Cardiac muscle cell (in vitro differentiated cells and primary cell): ENCODE data around the gene RAP1GDS1. TPM values are rescaled to one million over a fixed set of nuclear protein-coding genes. Genes with fewer than 3 reads are reported as not detected.
A peak's percentile ranks its signal among the peaks of the same experiment; 100 is the strongest.

Experiments
- DNase-seq, 2 donors: peaks; one replicate each; pipeline versions ENCODE4 v3.0.0 to v3.0.0-alpha.2; 2010 to 2017; ENCODE audit warnings: low read depth in 1 of 2, low spot score in 1 of 2
- H3K27ac ChIP-seq: fragments of 200-600 bp; sonication (generic); 2 replicates; pipeline ENCODE4 v1.5.1; 2016
- H3K27me3 ChIP-seq: fragments of 200-600 bp; sonication (generic); 2 replicates; pipeline ENCODE4 v1.6.0; 2016; ENCODE audit warnings: control low read depth
- H3K36me3 ChIP-seq: fragments of 200-600 bp; sonication (generic); 2 replicates; pipeline ENCODE4 v1.5.1; 2016; ENCODE audit warnings: control low read depth
- H3K4me1 ChIP-seq: fragments of 200-600 bp; sonication (generic); 2 replicates; pipeline ENCODE4 v1.8.1; 2017; ENCODE audit warnings: low read depth, mild to moderate bottlenecking, mixed run types
- H3K4me3 ChIP-seq: fragments of 200-600 bp; sonication (generic); 2 replicates; pipeline ENCODE4 v1.5.1; 2016; ENCODE audit warnings: mild to moderate bottlenecking
- H3K9me3 ChIP-seq: fragments of 200-600 bp; sonication (generic); 2 replicates; pipeline ENCODE4 v1.5.1; 2017; ENCODE audit warnings: low read depth, mild to moderate bottlenecking, control low read depth
- CTCF ChIP-seq: IDR thresholded peaks from 2 replicates; pipeline ENCODE4 v1.5.1; 2012; ENCODE audit warnings: low read depth, mild to moderate bottlenecking, low read length
- polyA plus RNA-seq: library from polyadenylated mRNA; unstranded; fragments of >200 nt; fragmentation: Nextera tagmentation; extraction: Ambion mirVana; gene quantifications from 2 replicates; pipeline ENCODE4 v1.2.1, GENCODE V29; 2016
- total RNA-seq: library from RNA; depleted of rRNA; stranded (reverse); fragments of >200 nt; gene quantifications from 2 replicates; pipeline ENCODE4 v1.2.3, GENCODE V29; 2016

The RAP1GDS1 gene
- total and polyA plus RNA-seq, 2 experiments from 2014 or later: 34.8 to 42.8 TPM

- Histone ChIP-seq H3K9me3 (no peaks in the 10 kb centered on the region), H3K4me3 (no peak overlapping the region), H3K27ac (no peak overlapping the region), H3K4me1 (no peaks in the 10 kb centered on the region), H3K36me3 (peaks cover 44% of the 10 kb centered on the region), H3K27me3 (no peaks in the 10 kb centered on the region)
- no peak for TF ChIP-seq CTCF
- peak in 1 of 2 donors; percentile 25 for DNase-seq
Observed at GRCh38 chr4:98421111-98421510, 159.9 kb downstream of the RAP1GDS1 start.

- Histone ChIP-seq H3K36me3 (peaks cover 35% of the 10 kb centered on the region), H3K27me3 (no peaks in the 10 kb centered on the region), H3K9me3 (no peaks in the 10 kb centered on the region), H3K4me3 (no peak overlapping the region), H3K4me1 (no peaks in the 10 kb centered on the region), H3K27ac (no peak overlapping the region)
- no peak for DNase-seq
- no peak for TF ChIP-seq CTCF
Observed at GRCh38 chr4:98423009-98423408, 161.8 kb downstream of the RAP1GDS1 start.

DNA sequence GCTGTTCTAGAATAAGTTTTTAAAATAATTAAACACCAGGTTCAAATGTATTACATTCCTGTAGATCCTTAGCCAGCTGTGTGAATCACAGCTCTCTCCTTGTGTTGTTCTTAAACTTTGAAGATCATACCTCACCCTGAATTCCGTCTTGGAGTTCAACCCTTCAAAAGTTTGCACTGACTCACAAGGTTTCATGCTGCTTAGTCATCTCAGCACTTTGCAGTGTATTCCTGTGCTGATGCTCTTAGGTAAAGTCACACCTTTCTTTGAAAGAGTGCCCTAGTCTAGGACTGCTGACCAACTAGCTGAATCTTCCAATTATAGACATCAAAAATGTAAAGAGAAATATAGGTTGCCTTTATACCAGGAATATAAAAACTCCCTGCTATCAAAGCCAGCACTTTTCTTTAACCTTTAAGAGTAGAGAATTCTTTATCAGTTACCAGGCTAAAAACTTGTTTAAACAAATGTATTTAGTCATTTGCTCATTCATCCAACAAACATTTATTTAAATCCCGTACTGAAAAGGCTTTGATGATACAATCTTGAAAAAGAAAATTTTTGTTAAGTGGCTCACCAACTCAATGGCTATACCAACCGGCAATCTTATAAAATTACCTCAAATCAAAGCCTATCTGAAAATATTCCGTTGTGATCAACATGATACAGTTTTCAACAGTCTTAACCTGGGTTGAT is 169.7 kb downstream of the RAP1GDS1 start:
- no peak for TF ChIP-seq CTCF
- Histone ChIP-seq H3K4me3 (no peak overlapping the region), H3K27me3 (no peaks in the 10 kb centered on the region), H3K4me1 (no peaks in the 10 kb centered on the region), H3K9me3 (no peaks in the 10 kb centered on the region), H3K27ac (no peak overlapping the region), H3K36me3 (peaks cover 10% of the 10 kb centered on the region)
- peak in 1 of 2 donors; percentile 37 for DNase-seq

DNA sequence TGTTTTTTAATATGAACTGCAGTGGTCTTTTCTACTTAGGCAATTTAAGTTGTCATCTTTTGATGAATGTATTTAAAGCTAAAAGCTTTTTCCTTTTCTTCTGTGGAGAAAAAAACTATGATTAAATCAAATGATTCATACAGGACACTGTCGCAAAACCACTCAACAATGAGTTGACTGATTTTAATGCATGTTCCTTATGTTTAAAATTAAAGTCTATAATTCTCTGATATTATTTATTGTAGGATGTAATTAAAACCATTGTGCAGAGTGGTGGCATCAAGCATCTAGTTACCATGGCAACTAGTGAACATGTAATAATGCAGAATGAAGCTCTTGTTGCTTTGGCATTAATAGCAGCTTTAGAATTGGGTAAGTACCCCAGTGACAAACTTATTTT is 172.5 kb downstream of the RAP1GDS1 start:
- Histone ChIP-seq H3K27me3 (no peaks in the 10 kb centered on the region), H3K27ac (no peak overlapping the region), H3K36me3 (peaks cover 20% of the 10 kb centered on the region), H3K4me1 (no peaks in the 10 kb centered on the region), H3K9me3 (no peaks in the 10 kb centered on the region), H3K4me3 (no peak overlapping the region)
- DNase-seq: no peak
- no peak for TF ChIP-seq CTCF

- H3K36me3 ChIP-seq: peaks cover 20% of the 10 kb centered on the region
- no peaks in the 10 kb centered on the region for H3K4me1 ChIP-seq
- no peak for TF ChIP-seq CTCF
- no peaks in the 10 kb centered on the region for H3K27me3 ChIP-seq
- H3K27ac ChIP-seq: no peak overlapping the region
- DNase-seq: no peak
- no peaks in the 10 kb centered on the region for H3K9me3 ChIP-seq
- no peak overlapping the region for H3K4me3 ChIP-seq
Observed at GRCh38 chr4:98434816-98435215, 173.6 kb downstream of the RAP1GDS1 start.

DNA sequence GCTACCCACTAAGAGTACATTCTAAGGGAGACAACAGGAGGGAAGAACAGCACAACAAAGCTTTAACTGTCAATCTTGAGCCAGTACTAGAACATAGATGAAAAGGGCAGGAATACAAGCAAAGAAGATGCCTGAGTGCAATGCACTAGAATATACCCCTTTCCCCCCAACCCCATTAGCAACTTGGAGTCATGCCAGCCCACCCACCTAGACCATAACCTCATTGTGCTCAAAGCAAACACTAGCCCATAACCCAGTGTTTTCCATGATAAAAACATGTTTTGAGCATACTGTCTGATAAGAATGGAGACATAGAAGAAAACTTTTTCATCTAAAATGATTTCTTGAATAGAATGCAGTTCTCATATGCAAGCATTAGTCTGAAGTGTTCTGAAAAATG is 183.2 kb downstream of the RAP1GDS1 start:
- H3K27ac ChIP-seq: no peak overlapping the region
- no peak overlapping the region for H3K4me3 ChIP-seq

More for the DNA sequence above, 183.2 kb downstream of the RAP1GDS1 start:
- H3K27me3 ChIP-seq: no peaks in the 10 kb centered on the region
- H3K4me1 ChIP-seq: no peaks in the 10 kb centered on the region
- DNase-seq: no peak
- no peaks in the 10 kb centered on the region for H3K9me3 ChIP-seq
- no peak for TF ChIP-seq CTCF
- peaks cover 14% of the 10 kb centered on the region for H3K36me3 ChIP-seq
